Thoracic aorta (tissue), 2 donors: ENCODE data around the gene TSHZ2. TPM values are rescaled to one million over a fixed set of nuclear protein-coding genes. Genes with fewer than 3 reads are reported as not detected.
"Not testable (repeated sequence)": the region's sequence is repeated elsewhere in the genome, so short reads cannot be mapped to it uniquely, and the experiment has no call there.

ENCODE experiments used
- ATAC-seq: fragments of 150-250 bp; one replicate; pipeline ENCODE4 v1.8.0; 2017; ENCODE audit warnings: low read depth; ENCODE audit not compliant: insufficient number of reproducible peaks, low FRiP score
- DNase-seq: peaks from one replicate; pipeline ENCODE4 v3.0.0-alpha.2; 2020; ENCODE audit warnings: low spot score
- H3K27ac ChIP-seq, 2 donors: fragments of 200-600 bp; sonication (generic); 1 replicate in 1 of 2; 2 replicates in 1 of 2; pipeline ENCODE4 v1.5.1; 2016; ENCODE audit warnings: mild to moderate bottlenecking in 2 of 2, moderate library complexity in 2 of 2
- H3K27me3 ChIP-seq: fragments of 200-600 bp; sonication (generic); replicated peaks from 2 replicates; pipeline ENCODE4 v1.6.0; 2016; ENCODE audit warnings: mild to moderate bottlenecking; ENCODE audit not compliant: insufficient read depth
- H3K36me3 ChIP-seq: fragments of 200-600 bp; sonication (generic); one replicate; pipeline ENCODE4 v1.5.1; 2016
- H3K4me1 ChIP-seq, 2 donors: fragments of 200-600 bp; sonication (generic); 1 replicate in 1 of 2; 2 replicates in 1 of 2; pipeline versions ENCODE4 v1.5.1 to v1.6.0; 2016; ENCODE audit warnings: low read depth in 2 of 2, mild to moderate bottlenecking in 1 of 2; ENCODE audit not compliant: control insufficient read depth in 1 of 2
- H3K4me3 ChIP-seq: fragments of 200-600 bp; sonication (generic); 2 replicates; pipeline ENCODE4 v1.5.1; 2016; ENCODE audit warnings: mild to moderate bottlenecking
- H3K9me3 ChIP-seq: fragments of 200-600 bp; sonication (generic); 2 replicates; pipeline ENCODE4 v1.5.1; 2016
- CTCF ChIP-seq: fragments of 200-600 bp; sonication (generic); IDR thresholded peaks from one replicate; pipeline ENCODE4 v1.5.1; 2019; ENCODE audit warnings: antibody characterized with exemption
- total RNA-seq, 2 donors: library from RNA; depleted of rRNA; stranded (reverse); fragments of >200 nt; gene quantifications; one replicate each; pipeline versions ENCODE4 v1.1.0 to v1.2.3, GENCODE V29; 2016

The TSHZ2 gene
- total RNA-seq, 2 donors from 2014 or later = 8.4 to 32.6 TPM

- Histone ChIP-seq H3K4me1 (no peaks in the 10 kb centered on the region), H3K27ac (no peak overlapping the region), H3K9me3 (no peaks in the 10 kb centered on the region), H3K27me3 (no peaks in the 10 kb centered on the region), H3K36me3 (no peaks in the 10 kb centered on the region), H3K4me3 (no peak overlapping the region)
- TF ChIP-seq CTCF = no peak
- ATAC-seq (no peak), DNase-seq (no peak)
Measured at GRCh38 chr20:53413186-53413631, 441.1 kb downstream of the TSHZ2 start.

DNA sequence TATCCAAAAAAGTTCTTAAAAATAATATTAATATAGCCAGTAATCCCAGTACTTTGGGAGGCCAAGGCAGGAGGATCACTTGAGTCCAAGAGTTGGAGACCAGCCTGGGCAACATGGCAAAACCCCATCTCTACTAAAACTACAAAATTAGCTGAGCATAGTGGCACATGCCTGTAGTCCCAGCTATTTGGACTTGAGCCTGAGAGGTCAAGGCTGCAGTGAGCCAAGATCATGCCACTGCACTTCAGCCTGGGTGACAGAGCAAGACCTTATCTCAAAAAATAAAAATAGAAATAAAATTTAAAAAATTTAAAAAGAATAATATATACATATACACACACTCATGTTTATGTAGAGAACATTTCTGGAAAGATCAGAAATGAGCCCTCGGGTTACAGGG, 441.7 kb downstream of the TSHZ2 start:
- not testable (repeated sequence) for H3K9me3 ChIP-seq, H3K4me3 ChIP-seq, ATAC-seq, H3K4me1 ChIP-seq, H3K36me3 ChIP-seq, DNase-seq, H3K27me3 ChIP-seq, H3K27ac ChIP-seq

DNA sequence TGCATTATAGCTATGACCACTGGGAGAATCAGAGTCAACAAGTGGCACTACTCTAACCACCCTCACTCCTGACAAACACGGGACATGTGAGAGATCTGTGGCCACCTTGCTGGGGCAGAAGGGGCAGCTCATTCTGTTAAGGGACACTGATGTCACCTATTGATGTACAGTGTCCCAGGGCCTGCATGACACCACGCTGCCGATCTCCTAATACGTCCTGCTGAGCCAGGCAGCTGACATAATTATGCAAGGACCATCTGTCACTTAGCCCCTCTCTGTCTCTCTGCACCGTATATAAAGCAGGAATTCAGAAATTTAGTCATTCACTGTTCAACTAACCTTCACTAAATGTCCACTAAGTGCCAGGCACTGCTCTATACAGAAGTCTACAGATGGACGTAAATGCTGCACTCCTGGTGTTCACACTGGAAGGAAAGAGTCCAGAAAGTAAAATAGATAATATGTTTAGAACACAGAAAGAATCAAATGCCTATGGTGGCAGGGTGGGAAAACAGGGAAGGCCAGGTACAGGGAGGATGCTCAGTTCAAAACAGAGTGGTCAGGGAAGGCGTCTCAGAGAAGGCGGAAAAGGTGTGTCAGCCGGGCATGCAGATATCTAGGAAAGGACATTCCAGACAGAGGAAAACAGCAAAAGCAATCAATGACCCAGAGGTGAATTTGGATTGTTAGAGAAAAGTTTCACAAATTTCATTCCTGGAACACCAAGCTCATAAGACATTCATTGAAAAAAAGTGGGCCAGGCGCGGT, 447.7 kb downstream of the TSHZ2 start:
- Histone ChIP-seq H3K4me3 (no peak overlapping the region), H3K27me3 (no peaks in the 10 kb centered on the region), H3K9me3 (no peaks in the 10 kb centered on the region), H3K36me3 (no peaks in the 10 kb centered on the region), H3K4me1 (no peaks in the 10 kb centered on the region), H3K27ac (no peak overlapping the region)
- no peak for TF ChIP-seq CTCF
- DNase-seq = no peak
- no peak for ATAC-seq

GRCh38 chr20:53421343-53421742, 449.2 kb downstream of the TSHZ2 start:
- ATAC-seq (no peak), DNase-seq (no peak)
- TF ChIP-seq CTCF = no peak
- no peak overlapping the region for H3K27ac ChIP-seq
- no peaks in the 10 kb centered on the region for H3K27me3 ChIP-seq
- no peaks in the 10 kb centered on the region for H3K4me1 ChIP-seq
- H3K36me3 ChIP-seq = no peaks in the 10 kb centered on the region
- H3K4me3 ChIP-seq = no peak overlapping the region
- no peaks in the 10 kb centered on the region for H3K9me3 ChIP-seq

GRCh38 chr20:53422039-53422438, 449.9 kb downstream of the TSHZ2 start:
- Histone ChIP-seq H3K9me3 (no peaks in the 10 kb centered on the region), H3K27ac (no peak overlapping the region), H3K4me1 (no peaks in the 10 kb centered on the region), H3K27me3 (no peaks in the 10 kb centered on the region), H3K4me3 (no peak overlapping the region), H3K36me3 (no peaks in the 10 kb centered on the region)
- DNase-seq (no peak), ATAC-seq (no peak)
- no peak for TF ChIP-seq CTCF
